ENCODE results near the gene AP1S1. TPM values are rescaled to one million over a fixed set of nuclear protein-coding genes. Genes with fewer than 3 reads are reported as not detected.

Gene AP1S1
- total and polyA plus RNA-seq, 2 of the 13 experiments (the other 11 are each of a cell fraction or from before 2014, with no cell fraction given) = 57.5 to 68.1 TPM

DNA sequence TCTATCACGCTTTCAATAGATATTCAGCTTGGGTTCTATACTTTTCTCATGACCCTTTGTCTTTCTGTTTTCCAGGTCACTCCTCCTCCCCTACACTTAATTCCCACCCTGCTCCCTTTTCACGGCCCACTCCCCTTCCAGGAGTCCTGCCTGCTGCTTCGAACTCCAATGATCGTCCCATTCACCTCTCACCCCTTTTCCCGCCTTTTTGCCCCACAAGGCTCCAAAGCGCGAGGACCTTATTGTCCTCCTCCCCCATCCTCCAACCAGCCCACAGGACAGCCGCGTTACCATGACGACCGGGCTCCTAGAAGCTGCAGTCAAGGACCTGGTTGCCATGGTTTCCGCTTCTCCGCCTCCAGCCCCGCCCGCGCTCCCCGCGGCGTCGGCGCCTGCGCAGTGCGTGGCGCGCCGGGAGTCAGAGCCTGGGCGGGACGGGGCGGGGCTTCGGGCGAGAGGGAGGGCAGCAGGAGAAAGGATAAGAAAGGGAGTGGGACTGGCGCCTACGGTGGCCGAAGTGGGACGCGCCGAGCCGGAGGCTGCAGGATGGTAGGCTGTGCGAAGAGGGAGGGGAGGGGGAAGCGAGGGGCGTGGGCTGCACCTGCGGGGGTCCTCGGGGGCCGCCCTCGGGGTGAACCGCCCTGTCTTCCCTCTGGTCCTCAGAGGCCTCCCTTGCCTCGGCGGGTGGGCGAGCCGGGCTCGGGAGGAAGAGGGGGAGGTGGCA lies at the start of gene AP1S1 (continued):
- TF ChIP-seq HCFC1 (IDR thresholded peaks at IDR 0.05; ENCODE audit: low read depth, low read length) (0 out of 2 replicates have a peak, but pooled peaks have one; percentile 5), RBFOX2 (IDR thresholded peaks at IDR 0.05; ENCODE audit: low read depth, low read length) (peak; percentile 73), PHF20 (CRISPR knock-in tag; IDR thresholded peaks at IDR 0.05) (peak; percentile 57), SIN3A (IDR thresholded peaks at IDR 0.05; ENCODE audit: borderline replicate concordance, low read depth, low read length) (peak; percentile 16; the same call in 1 of the 2 replicates), RBM22 (optimal IDR thresholded peaks at IDR 0.05; ENCODE audit: low read length) (peak; percentile 99), PHF21A (CRISPR knock-in tag; IDR thresholded peaks at IDR 0.05) (peak; percentile 57), TEAD3 (CRISPR knock-in tag; optimal IDR thresholded peaks at IDR 0.05; ENCODE audit: borderline replicate concordance) (peak; percentile 16), HNRNPLL (IDR thresholded peaks at IDR 0.05; ENCODE audit: low read depth, low read length, poor library complexity, severe bottlenecking) (peak; percentile 50), ZNF772 (CRISPR knock-in tag; IDR thresholded peaks at IDR 0.05) (no peak), XRCC5 (optimal IDR thresholded peaks at IDR 0.05; ENCODE audit: low read length) (peak; percentile 52), FOXK1 (CRISPR knock-in tag; IDR thresholded peaks at IDR 0.05; ENCODE audit: borderline replicate concordance, low read depth) (no peak), NFE2L1 (CRISPR knock-in tag; IDR thresholded peaks at IDR 0.05; ENCODE audit: borderline replicate concordance) (no peak), SALL2 (CRISPR knock-in tag; IDR thresholded peaks at IDR 0.05) (peak; percentile 69; the same call in 1 of the 2 replicates), ZMAT3 (CRISPR knock-in tag; conservative IDR thresholded peaks at IDR 0.05) (0 out of 2 replicates have a peak, but pooled peaks have one; percentile 33), TSC22D2 (CRISPR knock-in tag; IDR thresholded peaks at IDR 0.05; ENCODE audit: borderline replicate concordance) (0 out of 2 replicates have a peak, but pooled peaks have one; percentile 4), DNMT1 (CRISPR knock-in tag; IDR thresholded peaks at IDR 0.05) (0 out of 2 replicates have a peak, but pooled peaks have one; percentile 51)
- TF ChIP-seq, protein P1, sequence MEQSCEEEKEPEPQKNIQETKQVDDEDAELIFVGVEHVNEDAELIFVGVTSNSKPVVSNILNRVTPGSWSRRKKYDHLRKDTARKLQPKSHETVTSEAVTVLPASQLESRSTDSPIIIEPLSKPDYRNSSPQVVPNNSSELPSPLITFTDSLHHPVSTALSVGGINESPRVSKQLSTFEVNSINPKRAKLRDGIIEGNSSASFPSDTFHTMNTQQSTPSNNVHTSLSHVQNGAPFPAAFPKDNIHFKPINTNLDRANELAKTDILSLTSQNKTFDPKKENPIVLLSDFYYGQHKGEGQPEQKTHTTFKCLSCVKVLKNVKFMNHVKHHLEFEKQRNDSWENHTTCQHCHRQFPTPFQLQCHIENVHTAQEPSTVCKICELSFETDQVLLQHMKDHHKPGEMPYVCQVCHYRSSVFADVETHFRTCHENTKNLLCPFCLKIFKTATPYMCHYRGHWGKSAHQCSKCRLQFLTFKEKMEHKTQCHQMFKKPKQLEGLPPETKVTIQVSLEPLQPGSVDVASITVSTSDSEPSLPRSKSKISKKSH (CRISPR knock-in tag; IDR thresholded peaks at IDR 0.05; ENCODE audit: borderline replicate concordance) = peak; percentile 52; the same call in 1 of the 2 replicates
- TF ChIP-seq, protein P2, sequence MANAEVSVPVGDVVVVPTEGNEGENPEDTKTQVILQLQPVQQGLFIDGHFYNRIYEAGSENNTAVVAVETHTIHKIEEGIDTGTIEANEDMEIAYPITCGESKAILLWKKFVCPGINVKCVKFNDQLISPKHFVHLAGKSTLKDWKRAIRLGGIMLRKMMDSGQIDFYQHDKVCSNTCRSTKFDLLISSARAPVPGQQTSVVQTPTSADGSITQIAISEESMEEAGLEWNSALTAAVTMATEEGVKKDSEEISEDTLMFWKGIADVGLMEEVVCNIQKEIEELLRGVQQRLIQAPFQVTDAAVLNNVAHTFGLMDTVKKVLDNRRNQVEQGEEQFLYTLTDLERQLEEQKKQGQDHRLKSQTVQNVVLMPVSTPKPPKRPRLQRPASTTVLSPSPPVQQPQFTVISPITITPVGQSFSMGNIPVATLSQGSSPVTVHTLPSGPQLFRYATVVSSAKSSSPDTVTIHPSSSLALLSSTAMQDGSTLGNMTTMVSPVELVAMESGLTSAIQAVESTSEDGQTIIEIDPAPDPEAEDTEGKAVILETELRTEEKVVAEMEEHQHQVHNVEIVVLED (CRISPR knock-in tag; IDR thresholded peaks at IDR 0.05; ENCODE audit: borderline replicate concordance) = peak; percentile 51; the same call in 1 of the 2 replicates

Data from HepG2 (cell line).